ENCODE data around the gene RASSF8.

The RASSF8 gene

GRCh38 chr12:26106347-26106746 is 147.9 kb downstream of the RASSF8 start:
- no peak for DNase-seq (ENCODE audit: low read depth)
- TF ChIP-seq CTCF (conservative IDR thresholded peaks at IDR 0.05; ENCODE audit: control insufficient read depth, insufficient read depth, low read depth, low read length), result no peak
- H3K4me3 ChIP-seq (ENCODE audit: control insufficient read depth, low read depth, low read length), result no peak overlapping the region

GRCh38 chr12:26108915-26109314 is 150.4 kb downstream of the RASSF8 start:
- no peak for DNase-seq (ENCODE audit: low read depth)
- no peak for TF ChIP-seq CTCF (conservative IDR thresholded peaks at IDR 0.05; ENCODE audit: control insufficient read depth, insufficient read depth, low read depth, low read length)
- no peak overlapping the region for H3K4me3 ChIP-seq (ENCODE audit: control insufficient read depth, low read depth, low read length)

GRCh38 chr12:26109343-26109881 is 150.9 kb downstream of the RASSF8 start:
- TF ChIP-seq CTCF (conservative IDR thresholded peaks at IDR 0.05; ENCODE audit: control insufficient read depth, insufficient read depth, low read depth, low read length), result no peak
- H3K4me3 ChIP-seq (ENCODE audit: control insufficient read depth, low read depth, low read length), result no peak overlapping the region
- peak; percentile 48 for DNase-seq (ENCODE audit: low read depth)

- H3K4me3 ChIP-seq (ENCODE audit: control insufficient read depth, low read depth, low read length), result no peak overlapping the region
- no peak for TF ChIP-seq CTCF (conservative IDR thresholded peaks at IDR 0.05; ENCODE audit: control insufficient read depth, insufficient read depth, low read depth, low read length)
- DNase-seq (ENCODE audit: low read depth), result no peak
These were observed 153.8 kb downstream of the RASSF8 start for GRCh38 chr12:26112232-26112631.

- no peak overlapping the region for H3K4me3 ChIP-seq (ENCODE audit: control insufficient read depth, low read depth, low read length)
- TF ChIP-seq CTCF (conservative IDR thresholded peaks at IDR 0.05; ENCODE audit: control insufficient read depth, insufficient read depth, low read depth, low read length), result no peak
- peak; percentile 45 for DNase-seq (ENCODE audit: low read depth)
These were observed 154.2 kb downstream of the RASSF8 start for GRCh38 chr12:26112703-26113147.

- DNase-seq (ENCODE audit: low read depth), result no peak
- H3K4me3 ChIP-seq (ENCODE audit: control insufficient read depth, low read depth, low read length), result no peak overlapping the region
- TF ChIP-seq CTCF (conservative IDR thresholded peaks at IDR 0.05; ENCODE audit: control insufficient read depth, insufficient read depth, low read depth, low read length), result no peak
These were observed 154.7 kb downstream of the RASSF8 start for GRCh38 chr12:26113181-26113654.

Data from fibroblast of mammary gland (primary cell).